GM19372 (cell line): ENCODE measurements around the gene LRTM2.
"Not testable (repeated sequence)": the region's sequence is repeated elsewhere in the genome, so short reads cannot be mapped to it uniquely, and the experiment has no call there.

ENCODE experiments used
- ATAC-seq: cut with Tn5 transposase; IDR thresholded peaks from one replicate; pipeline ENCODE4 v1.9.1; 2021; ENCODE audit warnings: mild to moderate bottlenecking, low read depth, moderate library complexity; ENCODE audit not compliant: unreplicated experiment

Gene LRTM2

GRCh38 chr12:1810201-1810930 lies 10.0 kb upstream of the LRTM2 start:
- no peak for ATAC-seq

GRCh38 chr12:1810931-1811280 lies 9.5 kb upstream of the LRTM2 start:
- ATAC-seq = no peak

DNA sequence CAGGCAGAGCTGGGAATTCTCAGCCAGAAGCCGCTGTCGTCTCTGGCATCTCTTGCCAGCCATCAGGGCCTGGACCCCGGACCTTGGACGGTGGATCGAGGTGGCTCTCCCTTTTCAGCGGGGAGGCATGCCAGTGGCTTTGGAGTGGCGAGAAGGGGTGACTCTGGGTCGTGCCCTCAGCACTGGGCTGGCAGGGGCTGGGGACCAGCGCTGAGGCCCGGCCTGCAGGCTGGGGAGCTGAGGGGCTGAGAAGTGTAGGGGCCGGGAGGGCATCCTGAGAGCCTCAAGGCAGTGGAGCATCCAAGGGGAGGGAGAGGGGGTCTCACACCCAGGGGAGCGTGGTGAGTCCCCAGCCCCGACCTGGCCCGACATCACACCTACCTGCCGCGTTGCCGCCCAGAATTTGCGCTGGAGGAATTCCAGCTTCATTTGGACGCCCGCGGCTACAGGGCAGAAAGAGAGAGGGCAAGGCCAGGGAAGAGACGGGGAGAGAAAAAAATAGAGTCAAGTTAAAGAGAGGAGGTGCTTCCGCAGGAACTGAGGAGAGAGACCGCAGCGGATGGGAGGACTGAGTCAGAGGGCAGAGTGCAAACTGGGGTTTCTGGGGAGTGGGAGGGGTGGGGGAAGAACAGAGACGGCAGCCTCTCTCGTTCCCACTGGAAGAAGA lies 9.0 kb upstream of the LRTM2 start:
- ATAC-seq = no peak

GRCh38 chr12:1811948-1812291 lies 8.4 kb upstream of the LRTM2 start:
- ATAC-seq = no peak

DNA sequence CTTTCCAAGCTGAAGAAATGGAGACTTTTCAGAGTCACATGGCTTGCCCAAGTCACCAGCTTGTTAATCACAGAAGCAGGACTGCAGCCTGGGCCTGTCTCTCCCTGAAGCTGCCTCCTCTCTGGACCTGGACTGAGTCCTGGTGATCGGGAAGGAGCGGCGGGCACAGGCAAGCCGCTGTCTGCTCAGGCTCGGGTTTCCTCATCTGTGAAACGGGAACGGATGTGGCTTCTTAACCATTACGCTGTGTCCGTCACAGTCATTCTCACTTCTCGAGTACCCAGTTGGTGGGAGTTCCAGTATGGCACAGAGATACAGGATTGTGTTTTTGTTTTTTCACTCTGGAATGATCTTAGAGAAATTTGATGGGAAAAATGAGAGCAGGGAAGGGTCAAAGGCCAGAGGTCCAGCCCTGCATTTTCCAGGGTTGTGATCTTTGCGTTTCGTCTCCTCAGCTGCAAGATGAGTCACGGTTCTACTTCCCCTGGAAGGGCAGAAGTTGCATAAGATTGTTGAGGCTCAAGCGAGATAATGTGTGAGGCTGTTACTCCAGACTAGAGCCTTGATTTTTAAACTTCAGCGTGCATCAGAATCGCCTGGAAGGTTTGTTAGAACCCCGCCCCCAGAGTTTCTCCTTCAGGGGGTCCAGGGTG lies 7.6 kb upstream of the LRTM2 start:
- no peak for ATAC-seq

DNA sequence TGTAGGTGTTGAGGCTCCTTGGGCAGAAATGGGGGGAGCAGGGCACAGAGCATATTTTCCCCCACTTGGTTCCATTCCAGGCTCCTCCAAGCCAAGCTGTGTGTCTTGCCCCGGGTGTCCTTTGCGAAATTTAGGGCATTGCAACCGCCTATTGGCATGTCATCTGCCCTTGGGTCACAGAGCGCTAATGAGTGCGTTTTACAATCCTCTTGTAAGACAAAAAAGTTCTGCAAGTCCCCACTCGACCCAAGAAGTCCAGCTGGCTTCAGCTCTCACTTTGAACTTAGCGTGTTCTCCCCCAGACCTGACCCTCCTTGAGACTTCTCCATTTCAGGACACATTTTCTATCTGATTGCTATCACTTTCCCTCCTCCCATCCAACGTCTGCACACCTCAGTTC lies 6.1 kb upstream of the LRTM2 start:
- no peak for ATAC-seq

- no peak for ATAC-seq
Observed at GRCh38 chr12:1815108-1815507, 5.3 kb upstream of the LRTM2 start.

GRCh38 chr12:1815814-1816729 lies 4.3 kb upstream of the LRTM2 start:
- ATAC-seq = no peak

DNA sequence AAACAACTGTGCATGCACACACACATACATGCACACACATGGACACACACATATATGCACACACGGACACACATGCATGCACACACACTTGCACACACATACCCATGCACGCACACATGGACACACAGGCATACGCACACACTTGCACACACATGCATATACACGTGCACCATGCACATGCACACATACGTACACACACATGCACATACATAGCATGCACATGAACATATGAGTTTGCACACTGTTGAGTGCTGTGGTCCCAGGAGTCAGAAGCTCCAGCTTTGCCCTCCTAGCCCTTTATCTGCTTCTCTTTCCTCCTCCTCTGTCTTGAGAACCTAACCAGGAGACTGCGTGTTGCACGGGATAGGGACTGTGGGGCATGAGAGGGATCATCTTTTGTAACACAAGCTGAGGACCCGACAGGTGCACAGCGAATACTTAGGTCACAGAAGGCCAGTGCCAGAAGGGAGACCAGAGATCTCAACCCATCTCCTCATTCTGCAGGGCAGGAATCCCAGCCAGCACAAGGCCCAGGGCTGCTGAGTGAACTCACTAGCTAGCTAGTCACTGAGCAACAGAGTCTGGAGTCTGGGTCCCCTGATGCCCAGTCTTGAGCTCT lies 3.5 kb upstream of the LRTM2 start:
- no peak for ATAC-seq

DNA sequence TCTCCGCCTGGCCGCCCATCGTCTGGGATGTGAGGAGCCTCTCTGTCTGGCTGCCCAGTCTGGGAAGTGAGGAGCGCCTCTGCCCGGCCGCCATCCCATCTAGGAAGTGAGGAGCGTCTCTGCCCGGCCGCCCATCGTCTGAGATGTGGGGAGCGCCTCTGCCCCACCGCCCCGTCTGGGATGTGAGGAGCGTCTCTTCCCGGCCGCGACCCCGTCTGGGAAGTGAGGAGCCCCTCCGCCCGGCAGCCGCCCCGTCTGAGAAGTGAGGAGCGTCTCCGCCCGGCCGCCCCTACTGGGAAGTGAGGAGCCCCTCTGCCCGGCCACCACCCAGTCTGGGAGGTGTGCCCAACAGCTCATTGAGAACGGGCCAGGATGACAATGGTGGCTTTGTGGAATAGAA lies 2.4 kb upstream of the LRTM2 start:
- not testable (repeated sequence) for ATAC-seq

- no peak for ATAC-seq
Observed at GRCh38 chr12:1819050-1819449, 1.3 kb upstream of the LRTM2 start.

DNA sequence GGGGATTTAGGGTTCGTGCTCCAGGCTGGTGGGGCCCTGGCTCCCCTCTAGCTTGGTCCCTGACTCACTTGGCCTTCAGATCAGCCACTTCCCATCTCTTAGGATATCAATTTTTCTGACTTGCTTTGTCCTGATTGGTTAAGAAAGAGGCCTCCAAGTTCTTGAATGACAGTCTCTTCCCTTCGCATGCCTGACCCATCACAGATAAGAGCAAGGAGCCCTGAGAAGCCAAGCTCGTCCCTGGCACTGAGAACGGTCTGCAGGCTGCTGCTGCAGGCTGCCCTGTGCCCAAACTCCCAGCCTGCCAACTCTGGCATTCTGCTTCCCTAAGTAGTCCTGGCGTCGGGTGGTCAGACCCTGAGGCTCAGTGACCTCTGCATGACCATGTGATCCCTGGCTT lies 794 bp upstream of the LRTM2 start:
- no peak for ATAC-seq

- no peak for ATAC-seq
Observed at GRCh38 chr12:1820896-1821291, 529 bp downstream of the LRTM2 start.

GRCh38 chr12:1821805-1822204 lies 1.4 kb downstream of the LRTM2 start:
- no peak for ATAC-seq

GRCh38 chr12:1822699-1823098 lies 2.3 kb downstream of the LRTM2 start:
- ATAC-seq = no peak

DNA sequence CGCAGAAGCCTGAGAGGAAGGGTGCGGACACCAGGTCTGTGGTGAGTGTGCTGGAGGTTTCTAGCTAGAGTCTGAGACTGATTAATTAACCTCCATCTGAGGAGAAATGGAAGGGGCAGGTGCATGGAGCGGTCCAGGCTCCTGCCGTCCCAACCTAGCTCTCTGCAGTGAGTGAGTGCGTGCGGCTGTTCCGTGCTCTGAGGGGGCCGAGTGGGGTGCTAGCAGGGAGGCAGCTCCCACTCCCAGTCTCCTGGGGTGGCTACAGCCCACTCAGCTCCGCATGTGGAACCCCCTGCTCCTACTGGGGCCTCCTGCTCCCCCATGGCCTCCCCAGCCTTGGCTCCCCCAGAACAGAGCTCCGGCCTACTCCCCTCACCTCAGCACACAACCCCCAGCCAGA lies 2.9 kb downstream of the LRTM2 start:
- no peak for ATAC-seq

- no peak for ATAC-seq
Observed at GRCh38 chr12:1825382-1826102, 5.2 kb downstream of the LRTM2 start.

DNA sequence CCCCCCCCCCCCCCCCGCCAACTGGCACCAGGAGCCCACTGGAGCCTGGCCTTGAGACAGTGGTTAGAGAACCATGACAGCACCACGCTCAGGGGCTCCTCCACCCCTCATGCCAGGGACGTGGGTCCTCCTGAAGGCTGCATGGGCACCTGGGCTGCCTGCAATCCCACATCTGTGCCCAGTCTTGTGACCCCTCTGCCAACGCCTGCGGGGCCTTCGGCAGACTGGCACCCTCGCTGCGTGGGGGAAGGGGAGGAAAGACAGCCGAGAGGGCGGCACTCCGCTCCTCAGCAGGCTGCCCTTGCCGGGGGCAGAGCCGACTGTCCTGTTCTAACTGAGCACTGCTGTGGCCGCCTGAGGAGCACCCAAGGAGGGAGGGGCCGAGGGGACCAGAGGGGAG lies 6.0 kb downstream of the LRTM2 start:
- ATAC-seq = no peak

DNA sequence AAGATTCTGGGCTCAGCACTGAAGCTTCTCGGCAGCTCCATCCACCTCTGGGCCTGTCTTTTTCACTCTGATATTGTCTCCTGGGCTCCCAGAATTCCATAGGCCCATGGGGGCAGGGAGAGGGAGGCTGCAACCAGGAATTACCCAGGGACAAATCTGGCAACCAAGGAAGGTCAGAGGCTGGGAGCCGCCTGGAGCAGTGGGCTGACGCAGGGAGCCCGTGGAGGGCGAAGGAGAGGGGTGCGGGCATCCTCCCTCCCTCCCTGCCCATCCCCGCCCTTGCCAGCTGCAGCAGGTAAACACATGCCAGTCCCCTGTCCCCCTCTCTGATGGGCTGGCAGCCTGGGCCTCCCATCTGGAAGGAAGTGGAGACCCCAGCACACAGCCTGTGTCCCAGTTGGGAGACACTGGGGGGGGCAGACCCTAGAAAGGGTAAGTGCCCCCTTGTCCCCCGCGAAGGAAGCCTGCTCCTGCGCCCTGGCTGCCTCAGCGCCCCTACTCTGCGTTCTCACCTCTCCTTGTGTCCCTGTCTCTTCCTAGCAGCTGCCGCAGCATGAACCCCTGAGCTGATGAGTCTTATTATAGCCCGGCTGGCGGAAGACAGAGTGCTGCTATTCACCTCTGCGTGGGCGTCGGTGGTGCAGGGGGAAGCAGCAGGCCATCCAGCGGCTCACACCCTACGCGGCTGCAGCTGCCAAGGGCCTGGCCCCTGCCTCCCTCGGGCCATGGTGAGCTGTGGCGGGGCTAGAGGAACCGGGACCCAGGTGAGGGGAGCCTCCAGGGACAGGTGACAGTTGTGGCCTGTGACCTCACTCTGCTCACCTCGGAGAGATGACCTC lies 6.7 kb downstream of the LRTM2 start:
- no peak for ATAC-seq
